Measurements from ENCODE around the gene NEK9.
"Not testable (repeated sequence)": the region's sequence is repeated elsewhere in the genome, so short reads cannot be mapped to it uniquely, and the experiment has no call there.

Gene NEK9

DNA sequence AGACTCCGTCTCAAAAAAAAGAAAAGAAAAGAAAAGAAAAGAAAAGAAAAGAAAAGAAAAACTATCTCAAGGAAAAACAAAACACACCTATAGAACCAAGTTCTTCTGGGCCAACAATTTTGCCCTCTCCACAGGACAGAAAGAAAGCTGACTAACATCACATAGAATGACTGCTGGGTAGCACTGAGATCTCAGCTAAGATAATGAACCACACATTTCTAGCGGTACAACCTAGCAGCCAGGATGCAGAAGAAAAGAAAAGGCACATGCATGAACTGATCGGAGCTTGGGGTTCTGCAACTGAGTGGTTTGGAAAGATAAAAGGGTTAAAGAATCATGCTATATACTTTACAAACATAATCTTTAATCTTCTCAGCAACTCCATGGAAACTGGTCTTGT lies 30.1 kb upstream of the NEK9 start:
- DNase-seq (ENCODE audit: low read depth): no peak
- no peak overlapping the region for H3K4me3 ChIP-seq (ENCODE audit: low read depth, low read length)
- TF ChIP-seq, protein P1, sequence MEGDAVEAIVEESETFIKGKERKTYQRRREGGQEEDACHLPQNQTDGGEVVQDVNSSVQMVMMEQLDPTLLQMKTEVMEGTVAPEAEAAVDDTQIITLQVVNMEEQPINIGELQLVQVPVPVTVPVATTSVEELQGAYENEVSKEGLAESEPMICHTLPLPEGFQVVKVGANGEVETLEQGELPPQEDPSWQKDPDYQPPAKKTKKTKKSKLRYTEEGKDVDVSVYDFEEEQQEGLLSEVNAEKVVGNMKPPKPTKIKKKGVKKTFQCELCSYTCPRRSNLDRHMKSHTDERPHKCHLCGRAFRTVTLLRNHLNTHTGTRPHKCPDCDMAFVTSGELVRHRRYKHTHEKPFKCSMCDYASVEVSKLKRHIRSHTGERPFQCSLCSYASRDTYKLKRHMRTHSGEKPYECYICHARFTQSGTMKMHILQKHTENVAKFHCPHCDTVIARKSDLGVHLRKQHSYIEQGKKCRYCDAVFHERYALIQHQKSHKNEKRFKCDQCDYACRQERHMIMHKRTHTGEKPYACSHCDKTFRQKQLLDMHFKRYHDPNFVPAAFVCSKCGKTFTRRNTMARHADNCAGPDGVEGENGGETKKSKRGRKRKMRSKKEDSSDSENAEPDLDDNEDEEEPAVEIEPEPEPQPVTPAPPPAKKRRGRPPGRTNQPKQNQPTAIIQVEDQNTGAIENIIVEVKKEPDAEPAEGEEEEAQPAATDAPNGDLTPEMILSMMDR (IDR thresholded peaks at IDR 0.05; ENCODE audit: low read depth, low read length, missing control alignments): no peak

DNA sequence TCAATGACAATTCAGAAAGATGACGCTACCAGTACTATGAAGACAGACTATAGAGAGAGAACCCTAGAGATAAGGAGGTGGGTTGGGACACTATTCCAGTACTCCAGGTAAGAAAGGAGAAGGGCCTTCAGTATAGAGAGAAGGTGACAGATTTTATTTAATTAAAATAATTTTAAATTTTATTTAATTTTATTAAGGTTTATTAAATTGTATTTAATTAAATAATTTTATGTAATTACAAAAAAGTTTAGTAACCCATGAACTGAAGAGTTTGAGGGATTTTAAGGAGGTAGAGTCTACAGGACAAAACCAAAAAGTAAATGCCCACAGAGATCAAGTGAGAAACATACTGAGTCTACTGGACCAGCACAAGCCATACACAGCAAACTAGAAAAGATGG lies 29.3 kb upstream of the NEK9 start:
- TF ChIP-seq, protein P1 (IDR thresholded peaks at IDR 0.05; ENCODE audit: low read depth, low read length, missing control alignments): no peak
- no peak for DNase-seq (ENCODE audit: low read depth)
- H3K4me3 ChIP-seq (ENCODE audit: low read depth, low read length): no peak overlapping the region

DNA sequence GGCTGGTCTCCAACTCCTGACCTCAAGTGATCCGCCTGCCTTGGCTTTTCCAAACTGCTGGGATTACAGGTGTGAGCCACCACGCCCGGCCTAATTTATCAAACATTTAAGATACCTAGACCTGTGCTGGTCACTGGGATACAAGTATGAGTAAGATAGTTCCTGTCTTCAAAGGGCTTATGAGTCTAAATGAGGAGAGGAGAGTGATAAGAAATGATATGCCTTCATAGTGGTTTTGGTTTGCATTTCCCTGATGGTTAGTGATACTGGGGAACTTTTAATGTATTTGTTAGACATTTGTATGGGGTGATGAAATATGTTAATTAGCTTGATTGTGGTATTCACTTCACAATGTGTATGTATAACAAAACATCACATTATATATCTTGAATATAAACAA lies 28.3 kb upstream of the NEK9 start:
- DNase-seq (ENCODE audit: low read depth): no peak
- TF ChIP-seq, protein P1 (IDR thresholded peaks at IDR 0.05; ENCODE audit: low read depth, low read length, missing control alignments): no peak
- no peak overlapping the region for H3K4me3 ChIP-seq (ENCODE audit: low read depth, low read length)

DNA sequence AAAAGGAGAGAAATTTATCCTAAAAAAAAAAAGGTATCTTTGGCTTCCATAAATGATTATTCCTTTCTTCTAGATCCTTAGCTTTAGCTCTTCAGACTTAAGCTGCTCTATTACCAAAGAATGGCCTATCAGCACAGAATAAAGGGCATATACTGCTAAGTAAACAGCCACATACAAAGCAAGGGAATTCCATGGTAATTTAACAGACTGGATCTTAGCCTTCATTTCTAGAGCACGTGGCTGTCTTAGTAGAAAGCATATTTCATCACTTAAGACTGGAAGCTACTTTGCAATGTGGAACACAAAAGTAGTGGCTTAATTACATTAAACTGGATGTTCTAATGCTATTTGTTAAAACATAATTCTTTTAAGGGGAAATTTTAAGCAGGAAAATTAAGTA lies 26.4 kb upstream of the NEK9 start:
- no peak for DNase-seq (ENCODE audit: low read depth)
- H3K4me3 ChIP-seq (ENCODE audit: low read depth, low read length): no peak overlapping the region
- TF ChIP-seq, protein P1 (IDR thresholded peaks at IDR 0.05; ENCODE audit: low read depth, low read length, missing control alignments): no peak

GRCh38 chr14:75151851-75152250 lies 25.0 kb upstream of the NEK9 start:
- TF ChIP-seq, protein P1 (IDR thresholded peaks at IDR 0.05; ENCODE audit: low read depth, low read length, missing control alignments): no peak
- no peak for DNase-seq (ENCODE audit: low read depth)
- no peak overlapping the region for H3K4me3 ChIP-seq (ENCODE audit: low read depth, low read length)

GRCh38 chr14:75150637-75151036 lies 23.8 kb upstream of the NEK9 start:
- H3K4me3 ChIP-seq (ENCODE audit: low read depth, low read length); DNase-seq (ENCODE audit: low read depth): not testable (repeated sequence)

DNA sequence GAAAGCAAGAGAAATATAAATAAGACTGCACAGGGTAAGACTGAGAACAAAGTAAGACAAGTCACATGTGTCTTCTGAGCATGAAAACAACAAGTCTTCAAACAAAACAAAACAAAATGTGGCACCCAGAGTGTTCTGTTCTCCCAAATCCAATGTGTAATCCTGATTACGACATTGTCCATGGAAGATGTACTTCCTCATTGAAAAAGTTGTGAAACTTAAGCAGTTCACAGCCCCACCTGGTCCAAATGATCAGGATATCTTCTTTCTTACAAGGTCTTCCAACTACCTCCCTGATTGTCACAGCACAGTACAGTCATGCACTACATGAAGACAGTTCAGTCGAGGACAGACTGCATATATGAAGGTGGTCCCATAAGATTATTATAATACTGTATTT lies 23.3 kb upstream of the NEK9 start:
- TF ChIP-seq, protein P1 (IDR thresholded peaks at IDR 0.05; ENCODE audit: low read depth, low read length, missing control alignments): no peak
- DNase-seq (ENCODE audit: low read depth): no peak
- no peak overlapping the region for H3K4me3 ChIP-seq (ENCODE audit: low read depth, low read length)

Measured in GM12864 (cell line).